Activated effector memory CD4-positive, alpha-beta T cell treated with anti-CD3 and anti-CD28 coated beads, Interleukin-2, amount 50 U/mL, for 16 hours (primary cell): ENCODE measurements around the gene FAM222A.
A peak's percentile ranks its signal among the peaks of the same experiment; 100 is the strongest.

Experiments
- DNase-seq: peaks from one replicate; pipeline ENCODE4 v3.0.0-alpha.2; 2020

FAM222A gene

DNA sequence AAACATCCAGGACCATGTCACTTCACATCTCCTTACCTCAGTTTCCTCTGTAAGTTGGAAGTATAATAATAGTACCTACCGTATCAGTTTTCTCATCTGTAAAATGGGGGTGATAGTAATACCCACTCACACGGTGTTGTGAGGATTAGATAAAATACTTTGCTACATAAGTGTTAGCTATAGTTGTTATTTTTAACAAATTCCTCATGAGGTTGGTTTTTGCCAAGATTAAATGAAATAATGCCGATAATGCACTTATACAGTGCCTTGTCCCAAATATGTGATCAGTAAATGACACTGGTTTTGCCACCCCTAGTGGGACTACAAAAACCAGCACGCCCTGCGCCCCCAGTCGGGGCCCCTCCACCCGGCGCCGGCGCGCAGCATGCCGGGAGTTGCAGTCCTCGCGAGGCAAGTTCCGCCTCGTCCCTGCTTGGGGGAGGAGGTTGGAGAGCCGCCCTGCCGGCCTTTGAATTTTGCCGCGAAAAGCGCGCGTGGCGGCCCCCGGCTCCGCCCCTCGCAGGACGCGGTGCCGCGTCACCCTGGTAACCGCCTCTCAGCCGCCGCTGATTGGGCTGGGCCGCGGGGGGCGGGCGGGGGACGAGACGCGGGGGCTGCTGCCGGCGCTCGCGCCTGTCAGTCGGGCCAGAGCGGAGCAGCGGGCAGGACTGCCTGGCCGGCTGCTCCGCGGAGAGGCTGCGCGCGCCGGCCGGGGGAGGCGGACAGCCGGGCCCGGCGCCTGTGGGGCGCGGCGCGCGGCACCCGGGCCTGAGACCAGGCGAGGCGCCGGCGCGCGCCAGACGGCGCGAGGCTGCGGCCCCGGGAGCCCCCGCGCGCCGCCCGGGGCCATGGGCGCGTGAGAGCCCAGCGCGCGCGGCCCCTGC, at the start of gene FAM222A:
Gene FAM222A, plus strand, starts transcription at position 639 of the 884 bp plus-strand sequence. CDS start 30,322 bp downstream, outside the sequence.
- DNase-seq: peak; percentile 99

DNA sequence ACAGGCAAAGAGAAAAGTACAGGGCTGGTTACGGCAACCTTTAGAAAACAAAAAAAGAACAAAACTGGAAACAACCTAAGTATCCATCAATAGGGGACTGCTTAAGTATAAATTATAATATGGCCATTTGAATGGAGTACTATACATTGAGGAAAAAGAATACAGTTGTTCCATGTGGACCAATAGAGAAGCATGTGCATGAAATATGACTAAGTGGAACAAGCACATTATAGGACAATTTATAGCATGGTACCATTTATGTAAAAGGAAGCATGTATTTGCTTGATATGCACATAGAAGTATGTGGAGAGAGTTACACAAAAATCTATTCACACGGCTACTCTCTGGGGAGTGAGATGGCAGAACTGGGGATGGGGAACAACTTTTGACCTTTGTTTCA, 49.2 kb upstream of the FAM222A start:
- no peak for DNase-seq

DNA sequence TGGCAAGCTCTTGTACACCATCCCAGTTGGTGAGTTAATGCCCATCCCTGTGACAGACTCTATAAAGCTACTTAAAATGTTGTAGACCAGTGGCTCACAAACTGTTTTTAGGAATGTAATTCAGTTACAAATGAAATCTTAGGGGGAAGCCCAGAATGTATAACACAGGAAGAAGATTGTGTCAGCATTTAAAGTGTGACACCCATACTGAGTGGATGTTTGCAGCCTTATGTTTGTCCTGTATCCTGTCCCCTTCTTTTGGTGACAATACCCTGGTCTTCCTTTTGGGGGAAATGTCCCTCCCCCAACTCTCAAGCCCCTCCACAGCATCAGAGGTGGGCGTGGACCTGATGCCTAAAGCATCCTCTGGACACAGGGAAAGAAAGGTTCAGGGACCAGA, 47.6 kb upstream of the FAM222A start:
- DNase-seq: no peak

DNA sequence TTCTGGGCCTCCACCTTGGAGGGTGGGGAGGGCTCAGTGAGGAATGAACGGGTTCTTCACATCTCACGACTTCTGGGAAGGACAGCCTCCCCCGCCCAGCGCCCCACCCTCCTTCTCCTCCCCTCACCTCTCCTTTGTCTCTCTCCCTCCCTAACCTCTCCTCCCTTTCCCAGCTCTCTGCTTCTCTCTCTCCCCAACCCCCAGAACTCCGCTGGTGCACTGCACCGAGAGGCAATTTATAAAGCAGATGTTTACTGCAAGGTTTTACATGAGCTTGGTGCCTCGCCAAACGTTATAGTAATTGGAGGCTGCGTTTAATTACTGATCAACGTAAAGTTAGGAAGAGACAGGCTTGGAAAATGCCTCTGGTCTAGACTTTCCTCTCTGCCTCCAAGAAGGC, 42.9 kb upstream of the FAM222A start:
- DNase-seq: no peak

DNA sequence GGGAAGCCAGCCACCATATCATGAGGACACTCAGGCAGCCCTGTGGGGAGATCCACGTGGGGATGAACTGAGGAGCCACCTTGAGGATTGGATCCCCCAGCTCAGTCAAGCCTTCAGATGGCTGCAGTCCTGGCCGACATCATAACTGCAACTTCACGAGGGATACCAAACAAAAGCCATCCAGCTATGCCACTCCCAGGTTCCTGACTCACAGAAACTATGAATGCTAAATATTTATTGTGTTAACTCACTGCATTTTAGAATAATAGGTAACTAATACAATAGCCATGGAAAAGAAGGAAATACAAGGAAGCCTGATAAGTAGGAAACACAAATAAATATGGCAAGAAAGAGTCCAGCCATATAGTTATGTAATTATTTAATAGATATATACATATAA, 42.1 kb upstream of the FAM222A start:
- no peak for DNase-seq

DNA sequence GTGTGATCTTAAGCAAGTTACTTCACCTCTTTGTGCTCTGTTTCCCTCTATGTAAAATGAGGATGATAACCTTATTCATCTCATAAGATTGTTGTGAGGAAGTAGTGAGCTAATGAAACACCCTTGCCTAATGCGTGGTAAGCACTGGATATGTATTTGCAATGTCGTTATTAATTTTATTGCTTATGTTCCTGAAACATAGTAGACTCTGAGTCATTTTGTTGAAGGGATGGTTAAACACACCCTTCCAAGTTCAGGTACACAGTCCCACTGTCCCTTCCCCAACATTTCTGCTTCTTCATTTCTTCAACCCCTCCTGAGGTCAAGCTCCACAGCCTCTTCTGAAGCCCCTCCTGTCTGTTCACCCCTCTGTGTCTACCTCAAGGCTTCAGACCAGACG, 40.2 kb upstream of the FAM222A start:
- DNase-seq: no peak

DNA sequence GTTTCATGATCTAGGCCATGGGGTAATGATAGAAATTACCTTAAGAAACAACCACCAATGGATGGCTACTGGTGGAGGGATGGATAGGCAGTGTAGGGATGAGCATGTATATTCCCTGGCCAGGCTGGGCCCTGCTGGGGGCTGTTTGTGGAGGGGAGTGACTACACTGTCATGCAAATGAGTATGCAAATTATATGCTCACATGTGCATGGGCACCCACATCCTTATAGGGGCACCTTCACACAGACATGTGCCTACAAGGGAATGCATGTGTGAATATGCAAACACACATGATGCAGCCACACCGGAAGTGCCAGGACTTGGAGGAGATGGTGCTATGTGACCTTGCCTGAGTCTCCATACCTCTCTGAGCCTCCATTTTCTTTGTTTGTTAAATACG, 39.7 kb upstream of the FAM222A start:
- DNase-seq: no peak

DNA sequence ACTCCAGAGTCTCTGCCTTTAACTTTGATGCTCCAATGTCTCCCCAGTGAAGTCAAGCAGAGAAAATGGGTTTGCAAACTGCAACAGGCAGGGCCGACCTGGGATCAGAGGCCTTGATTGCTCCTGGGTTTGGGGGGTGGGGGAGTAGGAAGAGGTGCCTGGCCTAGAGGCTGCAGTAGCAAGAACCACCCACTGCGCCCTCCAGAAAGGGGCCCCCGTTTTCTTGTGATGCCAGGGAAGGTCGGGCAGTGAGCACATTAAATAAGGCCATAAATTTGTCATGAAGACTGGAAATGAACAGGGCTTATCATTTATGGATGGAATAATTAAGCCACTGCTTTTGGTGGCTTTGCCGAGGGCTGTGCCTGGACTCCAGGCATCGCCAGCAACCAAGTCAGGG, 38.2 kb upstream of the FAM222A start:
- no peak for DNase-seq

DNA sequence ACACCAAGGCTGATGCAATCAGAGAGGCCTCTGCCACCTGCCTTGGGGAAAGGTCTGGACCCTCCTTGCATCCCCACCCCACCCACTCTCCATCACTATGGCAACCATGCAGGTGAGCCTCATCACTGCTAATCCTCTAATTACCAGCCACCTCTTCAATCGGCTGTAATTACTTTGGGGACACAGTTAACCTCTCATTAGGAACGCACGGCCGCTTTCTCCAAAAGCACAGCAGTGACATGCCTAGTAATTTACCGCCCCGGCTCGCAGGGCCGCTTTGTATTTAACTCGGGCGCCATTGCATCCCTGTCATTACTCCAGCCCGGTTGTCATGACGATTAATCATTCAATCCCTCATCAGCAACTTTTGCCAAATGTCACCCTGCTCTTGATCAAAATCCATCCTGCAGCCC, 36.3 kb upstream of the FAM222A start:
- no peak for DNase-seq

DNA sequence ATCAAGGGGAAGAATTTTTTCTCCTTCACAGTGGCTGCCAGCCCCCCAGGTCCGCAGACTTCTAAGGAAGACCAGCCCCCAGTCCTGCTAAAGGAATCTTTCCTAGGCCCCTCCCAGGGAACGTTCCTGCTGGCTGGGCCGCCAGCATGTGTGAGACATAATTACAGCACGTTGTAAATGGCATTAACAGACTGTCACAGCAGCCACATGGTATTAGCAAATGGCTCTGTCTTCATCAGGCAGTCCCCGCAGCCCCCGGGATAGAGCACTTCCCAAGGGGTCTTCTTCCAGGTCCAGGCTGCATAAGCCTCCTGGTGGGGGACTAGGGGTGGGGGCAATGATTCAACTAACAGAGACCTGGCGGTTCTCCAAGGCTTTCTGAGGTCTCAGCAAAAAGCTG, 34.9 kb upstream of the FAM222A start:
- no peak for DNase-seq

DNA sequence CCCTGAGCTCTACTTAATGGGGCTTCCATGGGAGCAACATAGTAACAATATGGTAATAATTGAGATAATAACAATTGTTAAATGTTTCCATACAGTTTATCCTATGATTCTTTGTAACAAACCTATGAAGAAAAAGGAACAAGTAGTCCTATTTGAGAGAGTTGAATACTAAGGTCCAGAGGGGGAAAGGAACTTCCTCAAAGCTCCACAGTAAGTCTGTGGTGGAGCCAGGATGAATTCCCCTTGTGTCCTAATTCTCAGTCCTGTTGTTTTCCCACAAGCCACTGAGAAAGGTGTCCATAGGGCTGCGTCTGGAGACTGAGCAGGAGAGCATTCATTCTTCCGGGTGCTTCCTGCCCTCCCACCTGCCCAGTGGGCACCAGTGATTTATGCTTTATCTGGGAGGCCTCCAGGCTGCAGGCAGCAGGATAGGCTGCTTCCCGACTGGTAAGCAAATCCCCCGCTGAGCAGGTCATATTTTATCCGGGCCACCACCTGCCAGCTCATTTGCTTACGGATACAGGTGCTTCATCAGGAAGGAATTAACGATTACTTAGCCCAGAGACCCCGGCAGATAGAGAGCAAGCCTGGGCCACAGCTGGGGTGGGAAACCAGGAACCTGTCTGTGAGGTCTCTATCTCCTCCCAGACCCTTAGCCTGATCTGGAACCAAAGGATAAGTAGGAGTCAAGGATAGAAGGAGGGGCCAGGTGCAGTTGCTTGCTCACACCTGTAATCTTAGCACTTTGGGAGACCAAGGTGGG, 33.9 kb upstream of the FAM222A start:
- no peak for DNase-seq

DNA sequence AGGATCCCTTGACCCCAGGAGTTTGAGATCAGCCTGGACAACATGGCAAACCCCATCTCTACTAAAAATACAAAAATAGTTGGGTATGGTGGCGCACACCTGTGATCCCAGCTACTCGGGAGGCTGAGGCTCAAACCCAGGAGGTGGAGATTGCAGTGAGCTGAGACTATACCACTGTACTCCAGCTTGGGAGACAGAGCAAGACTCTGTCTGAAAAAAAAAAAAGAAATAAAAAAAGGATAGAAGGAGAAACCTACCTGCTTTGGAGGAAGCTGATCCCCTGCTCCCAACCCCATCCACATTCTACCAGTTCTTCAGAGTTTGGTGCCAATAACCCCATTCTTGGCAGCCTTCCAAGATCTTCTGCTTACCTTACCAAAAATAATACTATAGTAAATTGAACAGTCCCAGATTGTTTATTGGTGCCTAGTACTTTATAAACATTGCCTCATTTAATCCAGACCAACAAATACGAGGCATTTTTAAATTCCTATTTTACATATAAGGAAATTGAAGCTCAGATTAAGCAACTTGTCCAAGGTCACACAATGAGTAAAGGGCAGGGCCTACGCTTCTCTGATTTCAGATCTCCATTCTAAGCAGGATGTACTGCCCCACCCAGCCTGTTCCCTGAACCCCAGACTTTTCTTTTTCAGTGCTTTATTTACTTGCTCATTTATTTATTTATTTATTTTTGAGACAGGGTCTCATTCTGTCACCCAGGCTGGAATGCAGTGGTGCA, 33.2 kb upstream of the FAM222A start:
- DNase-seq: no peak

DNA sequence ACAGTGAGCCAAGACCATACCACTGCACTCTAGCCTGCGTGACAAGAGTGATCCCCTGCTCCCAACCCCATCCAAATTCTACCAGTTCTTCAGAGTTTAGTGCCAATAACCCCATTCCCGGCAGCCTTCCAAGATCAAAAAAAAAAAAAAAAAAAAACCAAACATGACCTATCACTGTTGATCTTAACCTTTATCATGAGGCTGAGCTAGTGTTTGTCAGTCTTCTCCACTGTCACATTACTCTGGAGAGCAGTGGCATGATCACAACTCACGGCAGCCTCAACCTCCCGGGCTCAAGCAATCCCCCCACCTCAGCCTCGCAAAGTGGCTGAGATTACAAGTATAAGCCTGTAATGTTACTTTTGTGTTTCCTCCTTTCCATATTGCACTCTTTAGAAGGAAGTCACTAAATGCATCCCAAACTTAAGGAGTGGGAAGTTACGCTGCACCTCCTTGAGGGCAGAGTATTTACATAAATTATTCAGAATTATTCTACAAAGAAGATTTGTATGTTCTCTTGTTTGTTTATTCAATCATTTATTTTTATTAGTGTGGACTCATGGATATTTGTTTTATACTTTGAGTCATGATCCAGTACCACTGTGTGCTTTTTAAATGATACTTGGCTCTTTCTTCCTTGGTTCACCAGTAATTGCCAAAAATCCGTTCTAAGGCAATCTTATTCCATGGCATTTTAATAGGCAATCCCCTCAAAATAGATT, 31.5 kb upstream of the FAM222A start:
- DNase-seq: no peak

DNA sequence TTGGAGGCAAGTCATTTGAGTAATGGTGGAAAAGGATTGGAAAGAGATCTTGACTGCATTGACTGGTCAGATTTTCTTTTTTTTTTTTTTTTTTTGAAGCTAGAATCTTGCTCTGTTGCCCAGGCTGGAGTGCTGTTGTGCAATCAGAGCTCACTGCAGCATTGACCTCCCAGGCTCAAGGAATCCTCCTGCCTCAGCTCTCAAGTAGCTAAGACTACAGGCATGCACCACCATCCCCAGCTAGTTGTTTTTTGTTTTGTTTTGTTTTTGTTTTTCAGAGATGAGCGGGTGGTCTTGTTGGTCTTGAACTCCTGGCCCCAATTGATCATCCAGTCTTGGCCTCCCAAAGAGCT, 30.9 kb upstream of the FAM222A start:
- DNase-seq: no peak

DNA sequence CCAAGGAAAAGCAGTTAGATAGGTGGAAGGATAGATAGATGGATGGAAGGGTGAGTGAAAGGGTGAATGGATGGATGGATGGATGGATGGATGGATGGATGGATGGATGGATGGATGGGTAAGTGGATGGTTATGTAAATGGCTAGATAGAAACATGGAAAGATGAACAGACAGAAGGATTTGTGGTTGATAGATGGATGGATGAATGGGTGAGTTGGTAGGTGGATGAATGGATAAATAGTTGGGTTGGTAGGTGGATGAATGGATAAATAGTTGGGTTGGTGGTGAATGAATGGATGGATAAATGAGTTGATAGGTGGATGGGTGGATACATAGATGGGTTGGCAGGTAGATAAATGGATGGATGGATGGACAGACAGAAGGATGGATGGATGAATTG, 30.3 kb upstream of the FAM222A start:
- DNase-seq: no peak

DNA sequence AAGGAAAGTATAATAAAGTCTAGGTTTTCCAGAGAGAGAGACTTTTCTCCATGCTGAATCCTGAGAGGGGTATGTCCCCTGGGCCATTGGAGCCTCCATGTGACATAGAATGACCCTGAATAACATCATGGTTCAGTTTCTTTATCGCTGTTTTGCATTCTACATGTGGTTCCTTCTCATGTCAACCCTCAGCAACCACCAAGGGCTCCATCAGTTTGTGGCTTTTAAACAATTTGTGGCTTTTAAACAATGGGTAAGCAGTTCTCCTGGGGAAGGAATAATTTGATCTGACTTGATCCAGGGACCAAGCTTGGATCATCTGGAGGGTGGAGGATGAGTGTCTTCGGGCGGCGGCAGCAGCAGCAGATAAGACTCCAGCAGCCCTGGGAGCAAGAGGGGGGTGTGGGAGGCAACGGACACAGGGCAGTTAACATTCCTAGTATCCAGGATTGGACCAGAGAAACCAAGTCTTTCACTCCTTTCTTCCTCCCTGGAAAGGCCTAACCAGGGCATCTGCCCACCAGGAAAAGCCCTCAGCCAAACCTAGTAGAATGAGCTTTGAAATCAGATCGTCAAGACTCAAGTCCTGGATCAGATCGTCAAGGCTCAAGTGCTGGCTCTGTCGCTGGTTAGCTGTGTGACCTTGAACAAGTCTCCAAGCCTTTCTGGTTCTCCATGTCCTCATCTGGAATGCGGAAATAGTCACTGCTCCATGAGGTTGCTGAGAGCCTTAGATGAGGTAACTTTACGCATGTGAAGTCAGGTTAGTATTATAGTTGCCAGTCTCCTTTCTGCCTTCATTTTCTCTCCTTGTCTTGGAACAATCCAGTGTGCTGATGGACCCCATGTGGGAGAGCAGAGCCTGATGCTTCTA, 27.8 kb upstream of the FAM222A start:
- DNase-seq: no peak

DNA sequence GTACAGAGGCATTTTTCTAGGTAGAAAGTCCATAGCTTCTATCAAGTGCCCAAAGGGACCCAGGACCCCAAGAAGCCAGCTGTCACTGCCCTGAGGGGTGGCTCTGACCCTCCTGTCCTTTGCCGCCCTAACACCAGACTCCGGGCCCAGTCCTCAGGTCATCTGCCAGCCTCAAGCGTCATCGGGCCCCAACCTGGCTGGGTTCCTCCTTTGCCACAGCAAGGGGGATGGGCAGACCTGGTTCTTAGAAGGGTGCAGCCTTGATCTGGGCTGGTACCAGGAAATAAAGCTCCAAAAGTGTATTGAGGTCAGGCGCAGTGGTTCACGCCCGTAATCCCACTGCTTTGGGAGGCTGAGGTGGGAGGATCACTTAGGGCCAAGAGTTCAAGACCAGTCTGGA, 27.1 kb upstream of the FAM222A start:
- DNase-seq: no peak

DNA sequence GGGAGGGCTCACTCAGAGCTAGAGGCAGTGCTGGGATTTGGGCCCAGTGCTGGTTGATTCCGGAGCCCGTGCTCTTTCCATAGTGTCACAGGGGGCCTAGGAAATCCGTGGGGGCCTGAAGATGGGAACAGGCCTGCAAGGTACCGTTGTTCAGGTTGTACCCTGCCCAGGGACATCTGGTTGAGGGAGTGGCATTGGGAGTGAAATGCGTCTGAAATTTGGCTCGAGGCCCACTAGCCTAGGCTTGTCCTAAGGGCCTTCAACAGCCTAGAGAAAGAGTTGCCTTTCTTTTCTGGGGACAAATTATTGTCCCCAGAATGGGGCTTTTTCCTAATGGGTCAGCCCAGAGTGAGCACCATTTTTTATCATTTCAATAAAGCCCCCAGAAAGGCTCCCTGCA, 26.4 kb upstream of the FAM222A start:
- no peak for DNase-seq

DNA sequence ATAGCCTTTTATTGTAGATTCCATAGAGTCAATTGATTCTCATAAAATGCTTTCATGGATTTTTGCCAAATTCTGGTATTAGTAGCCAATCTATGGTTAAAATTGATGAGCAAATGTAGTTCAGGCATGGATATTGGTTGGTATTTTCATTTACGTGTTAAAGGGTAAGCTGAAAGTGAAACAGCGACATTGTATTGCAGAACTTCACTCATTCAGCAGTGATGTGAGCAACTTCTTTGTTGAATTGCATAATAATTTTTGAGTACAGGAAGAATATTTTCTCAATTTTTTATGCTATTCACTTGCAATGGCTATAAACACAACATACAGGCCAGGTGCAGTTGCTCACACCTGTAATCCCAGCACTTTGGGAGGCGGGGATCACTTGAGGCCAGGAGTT, 24.2 kb upstream of the FAM222A start:
- DNase-seq: no peak

DNA sequence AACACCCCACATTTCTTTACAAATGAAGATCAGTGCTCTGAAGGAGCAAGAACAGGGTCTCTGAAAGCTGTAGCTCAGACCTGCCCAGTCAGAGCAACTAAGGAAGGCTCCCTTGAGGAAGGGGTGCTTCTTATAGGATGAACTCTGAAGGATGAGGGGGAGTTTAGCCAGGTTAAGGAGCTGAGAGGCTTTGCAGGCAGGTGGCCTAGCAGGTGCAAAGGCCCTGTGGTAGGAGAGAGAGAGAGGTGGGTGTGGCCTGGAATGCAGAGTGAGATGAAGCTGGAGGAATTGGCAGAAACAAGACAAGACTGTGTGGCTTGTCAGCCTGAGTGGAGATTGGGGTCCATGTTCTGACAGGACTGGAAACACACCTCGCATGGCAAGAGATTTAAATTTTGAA, 20.5 kb upstream of the FAM222A start:
- DNase-seq: no peak

DNA sequence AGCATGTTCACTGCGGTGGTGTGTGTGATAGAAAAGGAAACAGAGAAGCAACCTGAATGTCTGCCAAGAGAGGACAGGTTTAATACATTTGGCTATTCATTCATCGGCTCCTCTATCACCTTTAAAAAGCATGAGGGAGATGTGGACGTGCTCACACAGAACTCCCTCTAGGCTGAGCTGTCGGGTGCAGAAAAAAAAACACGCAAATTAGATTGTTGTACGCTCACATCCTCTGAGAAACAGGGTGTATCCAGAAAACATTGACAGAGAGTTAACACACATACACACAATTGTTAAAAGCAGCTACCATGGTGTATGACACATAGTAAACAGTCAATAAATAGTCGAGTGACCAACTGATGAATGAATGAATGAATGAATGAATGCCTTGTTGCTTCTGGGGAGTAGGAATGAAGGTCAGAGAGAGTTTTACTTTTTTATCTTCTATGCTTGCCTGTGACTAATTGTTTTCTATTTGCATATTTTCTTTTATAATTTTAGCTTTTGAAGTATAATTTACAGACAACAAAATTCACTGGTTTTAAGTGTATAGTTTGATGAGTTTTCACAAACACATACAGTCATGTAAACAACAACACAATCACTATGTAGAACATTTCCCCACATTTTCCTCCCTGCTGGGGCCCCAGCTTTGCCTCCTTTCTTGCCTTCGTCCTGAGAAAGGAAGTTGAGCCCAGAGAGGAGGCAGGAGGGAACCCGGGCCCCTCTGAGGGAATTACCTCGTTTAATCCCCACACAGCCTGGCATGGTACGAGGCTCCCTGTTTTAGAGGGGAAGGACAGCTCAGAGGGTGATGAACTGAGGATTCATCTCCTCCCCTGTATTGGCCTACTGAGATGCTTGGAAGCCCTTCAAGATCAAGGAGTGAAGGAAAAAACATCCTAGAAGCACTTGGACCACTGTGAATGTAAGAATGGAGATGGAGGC, 19.7 kb upstream of the FAM222A start:
- no peak for DNase-seq
